Stromal cell of bone marrow (primary cell): ENCODE data around the gene DCST1.

Experiments used
- DNase-seq: peaks from one replicate; pipeline ENCODE4 v3.0.0-alpha.2; 2012; ENCODE audit warnings: low read depth

Gene DCST1

GRCh38 chr1:155073377-155074242 is 40.0 kb downstream of the DCST1 start:
- no peak for DNase-seq

DNA sequence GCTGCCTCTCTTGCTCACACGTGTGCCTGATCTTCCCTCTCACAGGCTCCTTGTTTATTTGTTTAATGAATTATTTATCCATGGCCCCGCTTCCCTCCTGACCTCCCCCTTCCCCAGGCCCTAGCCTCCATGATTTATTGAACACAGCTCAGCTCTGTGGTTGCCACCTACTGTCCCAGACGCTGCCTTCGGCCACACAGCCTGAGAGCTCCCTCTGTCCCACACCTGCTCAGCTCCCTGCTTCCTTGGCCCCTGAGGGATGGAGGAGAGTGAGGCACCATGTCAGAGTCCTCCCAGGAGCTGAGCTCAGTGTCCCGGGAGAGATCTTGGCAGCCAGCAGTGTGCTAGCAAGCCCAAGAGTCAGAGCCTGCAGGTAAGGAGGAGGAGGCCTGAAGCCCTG is 41.9 kb downstream of the DCST1 start:
- DNase-seq = no peak

DNA sequence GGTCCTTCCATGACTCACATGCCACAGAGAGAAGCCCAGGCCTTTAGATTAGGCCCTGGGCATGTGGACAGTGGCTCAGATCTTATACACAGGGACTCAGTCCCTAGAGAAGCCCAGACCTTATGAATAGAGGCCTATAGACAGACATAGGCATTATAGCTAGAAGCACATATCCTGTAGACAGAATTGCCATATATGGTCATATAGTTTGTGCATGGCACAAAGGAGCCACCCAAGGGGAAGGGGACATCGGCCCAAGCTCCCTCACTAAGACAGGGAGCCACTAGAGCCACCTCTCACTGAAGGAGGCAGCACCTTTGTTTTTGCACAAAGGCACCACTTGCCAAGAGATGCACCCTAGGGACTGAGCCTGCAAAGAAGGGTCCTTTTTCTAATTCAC is 42.7 kb downstream of the DCST1 start:
- DNase-seq = no peak

DNA sequence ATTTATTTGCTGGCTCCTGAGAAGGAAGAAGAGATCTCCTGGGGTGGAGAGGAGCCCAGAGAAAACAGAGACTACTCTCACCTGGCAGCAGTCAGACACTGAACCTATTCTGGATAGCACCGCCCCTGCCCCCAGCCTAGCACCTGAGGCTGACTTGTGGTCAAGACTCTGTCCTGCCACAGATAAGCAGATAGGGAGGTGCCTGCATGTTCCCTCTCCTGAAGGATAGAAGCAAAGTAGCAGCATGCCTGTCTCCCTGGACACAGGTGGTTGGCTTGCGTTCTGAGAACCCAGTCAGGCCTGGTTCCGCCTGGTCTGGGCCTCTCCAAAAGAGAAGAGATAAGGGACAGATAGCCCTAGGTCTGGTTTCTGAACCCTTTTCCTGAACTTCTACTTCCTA is 43.7 kb downstream of the DCST1 start:
- no peak for DNase-seq

DNA sequence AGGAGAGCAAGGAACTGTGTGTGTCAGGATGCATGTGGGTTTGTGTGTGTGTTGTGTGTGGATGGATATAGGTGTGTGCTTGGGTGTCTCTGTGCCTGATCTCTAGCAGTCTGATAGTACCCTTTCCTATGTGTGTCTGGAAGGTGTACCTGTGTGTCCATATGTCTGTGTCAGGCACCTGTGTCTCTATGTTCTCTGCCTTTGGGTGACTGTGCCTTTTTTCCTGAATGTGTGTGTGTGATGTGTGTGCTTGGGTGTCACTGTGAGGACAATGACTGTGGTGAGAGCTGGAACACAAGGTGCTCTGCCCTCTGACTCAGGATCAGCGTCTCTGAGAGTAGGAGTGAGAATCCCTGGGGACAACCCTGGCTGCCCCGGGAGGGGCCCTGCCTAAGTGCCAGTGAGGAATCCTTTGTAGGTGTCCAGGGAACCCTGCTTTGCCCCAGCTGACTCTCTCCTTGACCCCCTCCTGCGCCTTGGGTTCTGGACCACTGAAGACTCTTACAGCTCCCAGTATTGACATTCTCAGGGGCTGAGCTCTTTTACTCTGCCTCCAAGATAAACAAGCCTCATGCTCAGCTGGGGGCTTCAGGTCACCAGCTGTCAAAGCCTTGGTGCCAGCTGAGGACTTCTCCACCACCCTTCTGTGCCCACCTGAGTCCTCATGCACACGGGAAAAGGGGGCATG is 44.3 kb downstream of the DCST1 start:
- DNase-seq = no peak

- DNase-seq = no peak
These were observed 45.0 kb downstream of the DCST1 start, which contains the start of gene EFNA3 for GRCh38 chr1:155078469-155079209. Gene EFNA3 (plus strand): TSS chr1:155078837. CDS start chr1:155078942, 105 bp downstream.

DNA sequence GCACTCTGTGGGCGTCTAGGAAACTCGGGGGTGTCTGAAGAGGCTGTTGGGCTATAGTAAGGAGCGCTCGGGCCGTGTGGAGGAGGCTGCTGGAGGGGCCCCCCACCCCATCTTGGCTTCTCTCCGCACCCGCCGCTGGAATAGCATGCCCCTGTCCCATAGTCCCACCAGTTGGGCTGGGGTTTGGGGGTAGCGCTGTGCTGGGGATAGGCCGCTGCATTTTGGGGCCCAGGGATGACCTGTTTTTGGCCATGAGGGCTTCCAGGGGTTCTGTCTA is 45.5 kb downstream of the DCST1 start:
- no peak for DNase-seq

GRCh38 chr1:155079487-155080311 is 46.1 kb downstream of the DCST1 start:
- DNase-seq = no peak

- no peak for DNase-seq
These were observed 46.9 kb downstream of the DCST1 start for GRCh38 chr1:155080312-155081228.

DNA sequence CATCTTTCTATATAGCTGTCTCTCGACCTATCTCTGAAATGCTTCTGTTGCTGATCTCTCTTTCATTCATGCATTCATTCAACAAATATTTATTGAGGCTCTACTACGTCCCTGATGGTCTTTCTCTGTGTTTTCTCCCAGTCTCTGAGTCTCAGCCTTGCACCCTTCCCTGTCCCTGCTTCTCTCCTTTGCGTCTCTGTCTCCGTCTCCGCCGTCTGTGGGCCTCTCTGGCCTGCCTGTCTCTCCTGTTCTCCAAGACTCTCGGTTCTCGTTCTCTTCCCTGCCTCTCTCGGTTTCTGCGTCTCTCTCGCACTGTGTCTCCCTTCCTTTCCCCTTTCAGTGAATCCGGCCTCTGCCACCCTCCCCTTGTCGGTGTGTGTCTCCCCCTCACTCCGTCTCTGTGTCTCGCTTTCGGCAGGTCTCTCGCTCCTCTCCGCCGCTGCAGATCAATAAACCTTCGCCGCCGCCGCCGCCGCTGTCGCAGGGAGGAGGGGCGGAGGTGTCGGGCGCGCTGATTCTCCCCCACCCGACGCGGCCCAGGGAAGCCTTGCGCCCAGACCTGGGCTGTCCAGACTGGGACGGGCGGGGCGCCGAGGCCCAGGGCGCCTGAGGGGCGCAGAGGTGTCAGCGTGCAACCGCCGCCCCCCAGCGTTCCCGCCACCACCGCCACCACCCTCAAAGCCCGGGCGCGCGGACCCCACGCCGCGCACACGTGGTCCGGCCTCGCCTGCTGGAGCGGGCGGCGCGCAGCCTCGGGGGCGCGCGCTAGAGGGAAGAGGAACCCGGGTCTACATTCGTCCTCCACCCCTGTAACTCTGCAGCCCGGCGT is 48.1 kb downstream of the DCST1 start:
- no peak for DNase-seq

- DNase-seq = no peak
These were observed 48.9 kb downstream of the DCST1 start for GRCh38 chr1:155082301-155083051.

DNA sequence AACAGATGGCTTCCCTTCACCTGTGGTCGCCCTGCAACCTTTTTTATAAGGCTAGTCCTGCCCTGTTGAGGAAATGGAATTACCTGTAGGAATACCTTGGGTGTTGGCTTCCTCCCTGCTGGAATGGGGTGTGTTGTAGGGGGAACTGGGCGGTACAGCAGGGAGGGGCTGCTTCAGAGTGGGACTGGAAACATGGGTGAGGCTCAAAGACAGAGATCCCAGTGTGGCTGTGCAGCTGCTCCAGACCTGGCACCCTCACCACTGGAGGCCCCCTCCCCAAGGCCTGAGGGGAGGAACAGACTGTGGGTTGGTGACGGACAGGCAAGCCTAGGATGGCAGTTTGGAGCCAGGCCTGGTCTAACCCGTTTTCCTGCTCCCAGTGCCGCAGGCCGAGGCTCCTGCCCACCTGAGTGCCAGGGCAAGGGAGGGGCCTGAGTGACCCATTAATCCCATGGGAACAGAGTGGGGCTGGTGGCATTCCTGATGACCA is 49.5 kb downstream of the DCST1 start:
- no peak for DNase-seq

- DNase-seq = no peak
These were observed 50.5 kb downstream of the DCST1 start for GRCh38 chr1:155083865-155084721.

GRCh38 chr1:155084722-155085503 is 51.3 kb downstream of the DCST1 start:
- DNase-seq = peak; percentile 89

GRCh38 chr1:155085504-155086127 is 52.0 kb downstream of the DCST1 start:
- DNase-seq = no peak

DNA sequence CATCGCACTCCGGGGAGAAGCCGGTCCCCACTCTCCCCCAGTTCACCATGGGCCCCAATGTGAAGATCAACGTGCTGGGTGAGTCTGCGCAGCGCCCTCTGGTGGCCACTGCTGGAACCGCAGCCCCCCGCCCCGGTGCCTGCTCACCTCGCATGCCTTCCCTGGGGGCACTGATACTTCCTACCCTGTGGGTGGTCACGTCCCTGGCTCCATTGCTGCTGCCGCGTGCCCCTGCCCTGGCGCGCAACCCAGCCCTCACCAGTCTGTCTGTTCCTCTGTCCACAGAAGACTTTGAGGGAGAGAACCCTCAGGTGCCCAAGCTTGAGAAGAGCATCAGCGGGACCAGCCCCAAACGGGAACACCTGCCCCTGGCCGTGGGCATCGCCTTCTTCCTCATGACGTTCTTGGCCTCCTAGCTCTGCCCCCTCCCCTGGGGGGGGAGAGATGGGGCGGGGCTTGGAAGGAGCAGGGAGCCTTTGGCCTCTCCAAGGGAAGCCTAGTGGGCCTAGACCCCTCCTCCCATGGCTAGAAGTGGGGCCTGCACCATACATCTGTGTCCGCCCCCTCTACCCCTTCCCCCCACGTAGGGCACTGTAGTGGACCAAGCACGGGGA is 52.6 kb downstream of the DCST1 start:
- no peak for DNase-seq
